Lung (tissue), 12 donors: ENCODE data around the gene TTC23. TPM values are rescaled to one million over a fixed set of nuclear protein-coding genes. Genes with fewer than 3 reads are reported as not detected.
"Not testable (repeated sequence)": the region's sequence is repeated elsewhere in the genome, so short reads cannot be mapped to it uniquely, and the experiment has no call there.

Experiments
- ATAC-seq: fragments of 200-7000 bp; cut with Tn5 transposase; one replicate; pipeline ENCODE4 v1.9.1; 2020; ENCODE audit warnings: moderate number of reproducible peaks; ENCODE audit not compliant: insufficient read depth, low FRiP score
- DNase-seq, 3 donors: peaks; one replicate each; pipeline ENCODE4 v3.0.0-alpha.2; 2013 to 2017
- H3K27ac ChIP-seq, 2 donors: one replicate each; pipeline ENCODE4 v1.5.1; 2013; ENCODE audit warnings: mild to moderate bottlenecking in 2 of 2, moderate library complexity in 2 of 2, control low read depth in 1 of 2, inconsistent platforms in 1 of 2, low read depth in 1 of 2, low read length in 1 of 2
- H3K27me3 ChIP-seq, 3 donors: one replicate each; pipeline ENCODE4 v1.5.1; 2013; ENCODE audit warnings: low read length in 2 of 3; ENCODE audit not compliant: control insufficient read depth in 3 of 3, insufficient read depth in 3 of 3
- H3K36me3 ChIP-seq, 4 donors: one replicate each; pipeline ENCODE4 v1.5.1; 2013; ENCODE audit warnings: low read length in 4 of 4, mild to moderate bottlenecking in 1 of 4, moderate library complexity in 1 of 4; ENCODE audit not compliant: control insufficient read depth in 4 of 4, insufficient read depth in 4 of 4
- H3K4me1 ChIP-seq, 5 donors: one replicate each; pipeline ENCODE4 v1.5.1; 2013; ENCODE audit warnings: low read length in 5 of 5, mild to moderate bottlenecking in 2 of 5, moderate library complexity in 1 of 5; ENCODE audit not compliant: control insufficient read depth in 5 of 5, insufficient read depth in 5 of 5
- H3K4me3 ChIP-seq: one replicate; pipeline ENCODE4 v1.5.1; 2013; ENCODE audit warnings: mild to moderate bottlenecking, control low read depth, moderate library complexity
- H3K9ac ChIP-seq, 2 donors: one replicate each; pipeline ENCODE4 v1.5.1; 2013; ENCODE audit warnings: low read length in 2 of 2, control low read depth in 1 of 2; ENCODE audit not compliant: insufficient read depth in 1 of 2
- H3K9me3 ChIP-seq, 4 donors: one replicate each; pipeline ENCODE4 v1.5.1; 2013; ENCODE audit warnings: low read length in 3 of 4, mild to moderate bottlenecking in 1 of 4, moderate library complexity in 1 of 4; ENCODE audit not compliant: control insufficient read depth in 4 of 4, insufficient read depth in 3 of 4
- CTCF ChIP-seq: IDR thresholded peaks from 2 replicates; pipeline ENCODE4 v1.5.1; 2012; ENCODE audit warnings: mild to moderate bottlenecking; ENCODE audit errors: control extremely low read depth, extremely low read depth
- WGBS, 2 donors: extraction: QIAGEN DNeasy Blood & Tissue Kit; methylation state at CpG; one replicate each; pipeline ENCODE4 v1.1.7; 2013; 5-methylcytosine and 5-hydroxymethylcytosine counted together
- polyA plus RNA-seq, 2 donors: library from polyadenylated mRNA; stranded (reverse); fragments of 200-250 nt; gene quantifications; one replicate each; pipeline ENCODE4 v1.2.1, GENCODE V29; 2013
- total RNA-seq, 2 donors: library from RNA; depleted of rRNA in 1 of 2; stranded (reverse); fragments of >200 nt in 1 of 2; gene quantifications; one replicate each; pipeline ENCODE4 v1.2.1, GENCODE V29; 2014 to 2021
- donor health status: control.
- donor health status: control.
- donor health status: Bipolar disorder and iron deficiency.
- donor health status: healthy.
- donor health status: DM: yes; HTN: yes; CAD: no.

TTC23 gene
- total and polyA plus RNA-seq, 4 donors: 6.2 to 48.5 (median 10.6) TPM

- TF ChIP-seq CTCF: no peak
- ATAC-seq (no peak), DNase-seq (no peak)
- H3K9ac ChIP-seq: no peak overlapping the region
- H3K4me1 ChIP-seq: peaks cover 0 to 3% (median 0%) of the 10 kb centered on the region in 5 donors
- H3K27ac ChIP-seq: peak overlapping the region in 1 of 2 donors; percentile 84
- peaks cover 0 to 2% (median 0%) of the 10 kb centered on the region in 4 donors for H3K36me3 ChIP-seq
- 79 to 87% methylated on average over 11 of the region's 11 CpGs for WGBS, 2 donors
- H3K27me3 ChIP-seq: no peaks in the 10 kb centered on the region
- no peaks in the 10 kb centered on the region for H3K9me3 ChIP-seq
- H3K4me3 ChIP-seq: no peak overlapping the region
Observed at GRCh38 chr15:99115300-99116215, 133.8 kb downstream of the TTC23 start.

- Histone ChIP-seq H3K4me3 (no peak overlapping the region), H3K4me1 (peaks cover 0 to 3% (median 0%) of the 10 kb centered on the region in 5 donors), H3K27me3 (no peaks in the 10 kb centered on the region), H3K27ac (peak overlapping the region in 1 of 2 donors; percentile 84), H3K9me3 (no peaks in the 10 kb centered on the region), H3K36me3 (peaks cover 0 to 2% (median 0%) of the 10 kb centered on the region in 4 donors), H3K9ac (no peak overlapping the region)
- 72 to 83% methylated on average over 12 of the region's 12 CpGs for WGBS, 2 donors
- DNase-seq (no peak), ATAC-seq (no peak)
- TF ChIP-seq CTCF: no peak
Observed at GRCh38 chr15:99114511-99115299, 134.7 kb downstream of the TTC23 start.

GRCh38 chr15:99113547-99114271 lies 135.7 kb downstream of the TTC23 start:
- peaks cover 0 to 9% (median 0%) of the 10 kb centered on the region in 5 donors for H3K4me1 ChIP-seq
- H3K36me3 ChIP-seq: peaks cover 0 to 2% (median 0%) of the 10 kb centered on the region in 4 donors
- WGBS, 2 donors: 90 to 92% methylated on average over 13 of the region's 13 CpGs
- H3K4me3 ChIP-seq: no peak overlapping the region
- peak overlapping the region in 1 of 2 donors; percentile 84 for H3K27ac ChIP-seq
- H3K9ac ChIP-seq: no peak overlapping the region
- no peak for TF ChIP-seq CTCF
- no peaks in the 10 kb centered on the region for H3K9me3 ChIP-seq
- H3K27me3 ChIP-seq: no peaks in the 10 kb centered on the region
- ATAC-seq: no peak
- no peak for DNase-seq

- H3K4me3 ChIP-seq, DNase-seq, H3K36me3 ChIP-seq, H3K9ac ChIP-seq, H3K4me1 ChIP-seq, H3K9me3 ChIP-seq, H3K27ac ChIP-seq, ATAC-seq: not testable (repeated sequence)
- WGBS, 2 donors: 89 to 94% methylated on average over 8 of the region's 8 CpGs
- peaks cover 0 to 20% (median 12%) of the 10 kb centered on the region in 3 donors for H3K27me3 ChIP-seq
Observed at GRCh38 chr15:99111641-99112040, 137.7 kb downstream of the TTC23 start.
